ENCODE results near the gene WHAMM.

The WHAMM gene

GRCh38 chr15:82875411-82876003 lies 66.1 kb downstream of the WHAMM start:
- no peak for TF ChIP-seq POLR2AphosphoS5 (IDR thresholded peaks at IDR 0.05; ENCODE audit: low read depth, low read length)
- TF ChIP-seq REST (IDR thresholded peaks at IDR 0.05; ENCODE audit: insufficient read depth in 1 of 2, low read depth in 2 of 2, low read length in 2 of 2), result no peak
- no peak for TF ChIP-seq SIN3A (IDR thresholded peaks at IDR 0.05; ENCODE audit: borderline replicate concordance, insufficient read depth, low read length)
- no peak for TF ChIP-seq FOXP2 (optimal IDR thresholded peaks at IDR 0.05; ENCODE audit: borderline replicate concordance, extremely low read depth, extremely low read length, insufficient read depth)
- no peak for TF ChIP-seq TAF1 (IDR thresholded peaks at IDR 0.05; ENCODE audit: borderline replicate concordance, insufficient read depth, low read length)

- TF ChIP-seq SIN3A (IDR thresholded peaks at IDR 0.05; ENCODE audit: borderline replicate concordance, insufficient read depth, low read length) (no peak), REST (IDR thresholded peaks at IDR 0.05; ENCODE audit: insufficient read depth in 1 of 2, low read depth in 2 of 2, low read length in 2 of 2) (no peak), TAF1 (IDR thresholded peaks at IDR 0.05; ENCODE audit: borderline replicate concordance, insufficient read depth, low read length) (no peak), FOXP2 (optimal IDR thresholded peaks at IDR 0.05; ENCODE audit: borderline replicate concordance, extremely low read depth, extremely low read length, insufficient read depth) (no peak), POLR2AphosphoS5 (IDR thresholded peaks at IDR 0.05; ENCODE audit: low read depth, low read length) (no peak)
Observed at GRCh38 chr15:82877825-82878224, 68.4 kb downstream of the WHAMM start.

GRCh38 chr15:82878325-82878724 lies 68.9 kb downstream of the WHAMM start:
- no peak for TF ChIP-seq TAF1 (IDR thresholded peaks at IDR 0.05; ENCODE audit: borderline replicate concordance, insufficient read depth, low read length)

GRCh38 chr15:82880704-82881103 lies 71.3 kb downstream of the WHAMM start:
- TF ChIP-seq TAF1 (IDR thresholded peaks at IDR 0.05; ENCODE audit: borderline replicate concordance, insufficient read depth, low read length), result no peak
- no peak for TF ChIP-seq REST (IDR thresholded peaks at IDR 0.05; ENCODE audit: insufficient read depth in 1 of 2, low read depth in 2 of 2, low read length in 2 of 2)
- TF ChIP-seq SIN3A (IDR thresholded peaks at IDR 0.05; ENCODE audit: borderline replicate concordance, insufficient read depth, low read length), result no peak
- TF ChIP-seq FOXP2 (optimal IDR thresholded peaks at IDR 0.05; ENCODE audit: borderline replicate concordance, extremely low read depth, extremely low read length, insufficient read depth), result no peak
- TF ChIP-seq POLR2AphosphoS5 (IDR thresholded peaks at IDR 0.05; ENCODE audit: low read depth, low read length), result no peak

GRCh38 chr15:82881747-82882146 lies 72.3 kb downstream of the WHAMM start:
- no peak for TF ChIP-seq REST (IDR thresholded peaks at IDR 0.05; ENCODE audit: insufficient read depth in 1 of 2, low read depth in 2 of 2, low read length in 2 of 2)
- TF ChIP-seq SIN3A (IDR thresholded peaks at IDR 0.05; ENCODE audit: borderline replicate concordance, insufficient read depth, low read length), result no peak
- no peak for TF ChIP-seq FOXP2 (optimal IDR thresholded peaks at IDR 0.05; ENCODE audit: borderline replicate concordance, extremely low read depth, extremely low read length, insufficient read depth)
- no peak for TF ChIP-seq TAF1 (IDR thresholded peaks at IDR 0.05; ENCODE audit: borderline replicate concordance, insufficient read depth, low read length)
- TF ChIP-seq POLR2AphosphoS5 (IDR thresholded peaks at IDR 0.05; ENCODE audit: low read depth, low read length), result no peak
